Tibial nerve (tissue), 3 donors: ENCODE results near the gene DGLUCY.

Experiments
- POLR2A ChIP-seq, 2 donors: fragments of 450-650 bp; IDR thresholded peaks; one replicate each; pipeline ENCODE4 v1.6.1; 2017; ENCODE audit warnings: antibody characterized with exemption in 2 of 2, mild to moderate bottlenecking in 2 of 2, moderate library complexity in 2 of 2
- TF ChIP-seq, protein P1 (sequence below), 5 experiments: fragments of 200-600 bp in 3 of 5; fragments of 450-650 bp in 2 of 5; sonication (generic) in 3 of 5; IDR thresholded peaks; one replicate each; pipeline ENCODE4 v1.5.1; 2016 to 2019; ENCODE audit warnings: antibody characterized with exemption in 5 of 5, mild to moderate bottlenecking in 3 of 5, moderate library complexity in 2 of 5

DNA sequence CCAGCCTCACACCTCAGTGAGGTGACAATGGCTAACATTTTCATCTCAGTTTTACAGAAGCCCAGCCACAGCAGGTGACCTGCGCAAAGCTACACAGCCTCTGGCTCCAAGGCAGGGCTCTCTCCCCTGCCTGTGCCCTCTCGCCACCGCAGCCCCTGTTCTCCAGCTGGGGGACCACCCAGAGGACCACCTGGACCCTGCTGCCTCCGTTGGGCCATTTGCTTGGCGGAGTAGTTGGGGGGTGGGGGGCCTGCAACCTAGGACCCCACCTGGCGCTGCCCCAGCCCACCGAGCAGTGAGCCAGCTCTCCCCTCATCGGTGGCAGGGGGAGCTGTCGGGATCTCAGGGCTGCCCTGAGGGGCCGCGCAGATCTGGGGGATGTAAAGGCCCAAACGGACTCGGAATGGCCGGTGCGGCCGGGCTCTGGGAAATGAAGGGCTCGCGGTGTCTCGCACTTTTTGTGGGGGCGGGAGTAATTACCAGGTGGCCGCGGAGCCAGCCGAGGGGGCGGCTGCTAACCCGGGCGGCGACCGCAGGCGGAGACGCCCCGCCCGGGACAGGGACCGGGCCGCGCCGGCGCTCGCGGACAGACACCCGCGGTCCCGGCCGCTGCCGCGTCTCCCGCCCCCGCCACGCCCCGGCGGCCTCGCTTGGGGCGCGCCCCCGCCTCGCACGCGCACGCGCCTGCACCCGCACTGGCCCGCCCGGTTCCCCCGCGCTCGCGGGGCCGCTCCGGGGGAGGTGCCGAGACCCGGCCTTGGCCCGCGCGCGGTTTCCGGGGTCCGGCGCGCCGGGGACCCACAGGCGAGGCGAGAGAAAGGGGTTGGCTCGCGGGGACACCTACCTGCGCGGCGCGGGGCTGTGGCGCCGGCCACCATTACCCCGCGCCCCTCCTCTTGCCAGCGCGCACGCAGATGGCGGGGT lies 139.3 kb downstream of the DGLUCY start:
- TF ChIP-seq, protein P1, sequence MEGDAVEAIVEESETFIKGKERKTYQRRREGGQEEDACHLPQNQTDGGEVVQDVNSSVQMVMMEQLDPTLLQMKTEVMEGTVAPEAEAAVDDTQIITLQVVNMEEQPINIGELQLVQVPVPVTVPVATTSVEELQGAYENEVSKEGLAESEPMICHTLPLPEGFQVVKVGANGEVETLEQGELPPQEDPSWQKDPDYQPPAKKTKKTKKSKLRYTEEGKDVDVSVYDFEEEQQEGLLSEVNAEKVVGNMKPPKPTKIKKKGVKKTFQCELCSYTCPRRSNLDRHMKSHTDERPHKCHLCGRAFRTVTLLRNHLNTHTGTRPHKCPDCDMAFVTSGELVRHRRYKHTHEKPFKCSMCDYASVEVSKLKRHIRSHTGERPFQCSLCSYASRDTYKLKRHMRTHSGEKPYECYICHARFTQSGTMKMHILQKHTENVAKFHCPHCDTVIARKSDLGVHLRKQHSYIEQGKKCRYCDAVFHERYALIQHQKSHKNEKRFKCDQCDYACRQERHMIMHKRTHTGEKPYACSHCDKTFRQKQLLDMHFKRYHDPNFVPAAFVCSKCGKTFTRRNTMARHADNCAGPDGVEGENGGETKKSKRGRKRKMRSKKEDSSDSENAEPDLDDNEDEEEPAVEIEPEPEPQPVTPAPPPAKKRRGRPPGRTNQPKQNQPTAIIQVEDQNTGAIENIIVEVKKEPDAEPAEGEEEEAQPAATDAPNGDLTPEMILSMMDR (IDR thresholded peaks at IDR 0.05): no peak
- TF ChIP-seq POLR2A (IDR thresholded peaks at IDR 0.05): no peak
